CD4-positive, alpha-beta memory T cell (primary cell): ENCODE data around the gene PRTN3. TPM values are rescaled to one million over a fixed set of nuclear protein-coding genes. Genes with fewer than 3 reads are reported as not detected.

Experiments used
- CTCF ChIA-PET: fragments of 350-600 bp; sonication (Branson Sonifier 250); formaldehyde crosslinking; loops from one replicate; lab custom pipeline; 2021; ENCODE audit warnings: inconsistent platforms; ENCODE audit not compliant: partially characterized antibody; lab: Charles Lee
- POLR2A ChIA-PET: fragments of 350-600 bp; sonication (Branson Sonifier 250); formaldehyde crosslinking; loops from one replicate; lab custom pipeline; 2021; ENCODE audit not compliant: partially characterized antibody; lab: Charles Lee
- DNase-seq, 5 donors: peaks; one replicate each; pipeline versions ENCODE4 v3.0.0 to v3.0.0-alpha.2; 2020 to 2022; ENCODE audit warnings: mixed read lengths in 1 of 5
- H3K27ac ChIP-seq: one replicate; pipeline ENCODE4 v1.7.0; 2013; ENCODE audit warnings: low read depth, low read length
- H3K27me3 ChIP-seq: 2 replicates; pipeline ENCODE4 v1.7.0; 2013; ENCODE audit warnings: mild to moderate bottlenecking, low read length, moderate library complexity; ENCODE audit not compliant: insufficient read depth
- H3K36me3 ChIP-seq: 2 replicates; pipeline ENCODE4 v1.7.0; 2013; ENCODE audit warnings: mild to moderate bottlenecking, low read length, moderate library complexity; ENCODE audit not compliant: insufficient read depth
- H3K4me1 ChIP-seq: 2 replicates; pipeline ENCODE4 v1.7.0; 2013; ENCODE audit warnings: mild to moderate bottlenecking, low read length, moderate library complexity; ENCODE audit not compliant: insufficient read depth
- H3K4me3 ChIP-seq, 2 donors: one replicate each; pipeline ENCODE4 v1.7.0; 2013; ENCODE audit warnings: low read length in 2 of 2, mild to moderate bottlenecking in 1 of 2
- H3K9me3 ChIP-seq, 2 donors: one replicate each; pipeline ENCODE4 v1.7.0; 2013; ENCODE audit warnings: low read length in 2 of 2, control low read depth in 1 of 2; ENCODE audit not compliant: control insufficient read depth in 1 of 2
- H3K27ac Mint-ChIP-seq, 7 donors: one replicate each; pipeline ENCODE4 v1.8.0; 2020 to 2021; ENCODE audit warnings: mixed read lengths in 7 of 7, mild to moderate bottlenecking in 6 of 7, inconsistent platforms in 3 of 7, moderate library complexity in 3 of 7
- H3K27me3 Mint-ChIP-seq, 2 donors: one replicate each; pipeline ENCODE4 v1.8.0; 2020 to 2021; ENCODE audit warnings: mixed read lengths in 2 of 2
- H3K36me3 Mint-ChIP-seq, 2 donors: one replicate each; pipeline ENCODE4 v1.8.0; 2020 to 2021; ENCODE audit warnings: mixed read lengths in 2 of 2, inconsistent platforms in 1 of 2, mild to moderate bottlenecking in 1 of 2
- H3K4me1 Mint-ChIP-seq, 4 donors: one replicate each; pipeline ENCODE4 v1.8.0; 2020 to 2021; ENCODE audit warnings: mixed read lengths in 4 of 4, mild to moderate bottlenecking in 1 of 4
- H3K4me3 Mint-ChIP-seq, 8 donors: one replicate each; pipeline ENCODE4 v1.8.0; 2020 to 2021; ENCODE audit warnings: mixed read lengths in 8 of 8, mild to moderate bottlenecking in 7 of 8, moderate library complexity in 6 of 8, inconsistent platforms in 3 of 8
- H3K9me3 Mint-ChIP-seq, 8 donors: one replicate each; pipeline ENCODE4 v1.8.0; 2020 to 2021; ENCODE audit warnings: mixed read lengths in 8 of 8, mild to moderate bottlenecking in 5 of 8, inconsistent platforms in 3 of 8, moderate library complexity in 1 of 8
- intact Hi-C: fragments of 100-400 bp; cut with micrococcal nuclease; formaldehyde crosslinking; loops from one replicate; pipeline ENCODE4 v1.15.1; 2023
- polyA plus RNA-seq, 2 donors: library from polyadenylated mRNA; unstranded; fragments of 300-500 nt; fragmentation: Illumina TruSeq; gene quantifications; one replicate each; pipeline ENCODE4 v1.2.3, GENCODE V29; 2021
- total RNA-seq, 2 experiments: library from RNA; stranded (reverse); gene quantifications; one replicate each; pipeline ENCODE4 v1.2.3, GENCODE V29; 2021

The PRTN3 gene
- total and polyA plus RNA-seq, 4 experiments from 2014 or later = not detected

DNA sequence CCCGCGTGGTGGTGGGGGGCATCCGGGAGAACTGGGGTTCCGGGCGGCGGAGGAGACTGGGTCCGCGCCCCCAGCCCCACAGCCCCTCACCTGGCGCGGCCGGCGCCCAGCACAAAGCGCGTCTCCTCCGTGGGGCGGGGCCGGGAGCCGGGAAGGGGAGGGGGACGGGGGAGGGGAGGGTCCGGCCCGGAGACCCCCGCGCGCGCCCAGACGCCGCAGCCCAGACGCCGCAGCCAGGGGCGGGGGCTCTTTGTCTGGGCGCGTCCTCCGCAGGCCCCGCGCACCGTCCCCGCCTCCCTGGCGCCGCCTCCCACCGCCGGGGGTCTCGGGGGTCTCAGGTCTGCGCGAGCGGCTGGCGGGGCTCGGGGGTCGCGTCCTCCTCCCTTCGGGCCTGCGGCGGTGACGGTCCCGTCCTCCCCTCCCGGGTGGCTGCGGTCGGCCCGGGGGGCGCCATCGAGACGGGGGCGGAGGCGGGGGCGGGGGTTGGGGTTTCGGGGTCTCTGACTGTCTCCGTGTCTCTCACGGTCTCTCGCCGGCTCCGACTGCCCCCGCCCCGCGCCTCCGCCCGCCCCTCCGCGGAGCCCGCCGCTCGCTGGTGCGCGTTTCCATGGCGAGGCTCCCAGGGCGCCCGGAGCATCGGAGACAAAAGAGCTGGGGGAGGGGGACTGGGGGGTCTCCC lies 18.8 kb upstream of the PRTN3 start, which contains the start of gene PLPPR3:
PLPPR3 (minus strand) TSS at position 131 of the 679 bp plus-strand sequence. CDS start 396 bp downstream, outside the sequence.
- H3K4me3 Mint-ChIP-seq = peak within 1 kb of the TSS in 1 of 8 donors; percentile 6

DNA sequence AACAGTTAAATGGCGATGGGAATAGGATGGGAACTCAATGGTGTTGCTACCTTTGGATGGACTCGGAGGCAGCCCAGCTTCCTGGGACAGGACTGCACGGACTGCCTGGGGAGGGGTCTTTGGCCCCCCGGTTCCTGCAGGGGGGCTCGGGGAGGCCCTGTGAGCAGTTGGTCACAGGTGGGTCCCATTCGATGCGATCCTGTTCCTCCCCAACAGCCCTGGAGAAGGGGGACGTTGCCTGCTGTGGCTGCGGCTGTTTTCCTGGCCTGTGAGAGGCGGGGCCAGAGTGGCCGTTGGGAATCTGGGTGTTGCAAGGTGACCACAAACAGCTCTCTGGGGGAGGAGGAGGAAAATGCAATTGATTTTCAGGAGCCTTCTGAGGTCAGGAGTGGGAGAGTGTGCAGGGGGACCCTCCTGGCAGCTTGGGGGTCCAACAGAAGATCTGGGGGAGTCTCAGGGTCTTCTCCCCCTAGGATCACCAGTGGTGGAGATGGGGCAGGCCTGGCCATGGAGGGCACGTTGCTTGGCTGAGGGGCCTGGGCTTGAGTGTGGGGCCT lies 17.2 kb upstream of the PRTN3 start:
- intact Hi-C loops = no loop called here
- Histone ChIP-seq H3K36me3 (no peaks in the 10 kb centered on the region), H3K9me3 (no peaks in the 10 kb centered on the region), H3K27ac (no peak overlapping the region), H3K4me1 (no peaks in the 10 kb centered on the region), H3K27me3 (no peaks in the 10 kb centered on the region), H3K4me3 (no peak overlapping the region)
- DNase-seq = no peak
- Mint-ChIP-seq H3K4me1 (no peaks in the 10 kb centered on the region), H3K9me3 (no peaks in the 10 kb centered on the region), H3K4me3 (no peak overlapping the region), H3K27me3 (peaks cover 4 to 7% of the 10 kb centered on the region in 2 donors), H3K36me3 (no peaks in the 10 kb centered on the region), H3K27ac (peak overlapping the region in 2 of 7 donors; percentile 12 to 57)
- ChIA-PET CTCF (no interaction called here), POLR2A (no interaction called here)

More for the DNA sequence above, 18.8 kb upstream of the PRTN3 start, which contains the start of gene PLPPR3:
- intact Hi-C loops = no loop called here
- Histone ChIP-seq H3K4me3 (no peak within 1 kb of the TSS), H3K9me3 (no peaks in the 10 kb centered on the region), H3K36me3 (no peaks in the 10 kb centered on the region), H3K27ac (no peak within 1 kb of the TSS), H3K4me1 (no peaks in the 10 kb centered on the region), H3K27me3 (no peaks in the 10 kb centered on the region)
- ChIA-PET POLR2A (no interaction called here), CTCF (no interaction called here)
- H3K36me3 Mint-ChIP-seq = no peaks in the 10 kb centered on the region
- no peaks in the 10 kb centered on the region for H3K4me1 Mint-ChIP-seq
- no peak for DNase-seq
- peak within 1 kb of the TSS in 1 of 7 donors; percentile 57 for H3K27ac Mint-ChIP-seq
- H3K27me3 Mint-ChIP-seq = peaks cover 4 to 7% of the 10 kb centered on the region in 2 donors
- peaks cover 0 to 4% (median 0%) of the 10 kb centered on the region in 8 donors for H3K9me3 Mint-ChIP-seq

DNA sequence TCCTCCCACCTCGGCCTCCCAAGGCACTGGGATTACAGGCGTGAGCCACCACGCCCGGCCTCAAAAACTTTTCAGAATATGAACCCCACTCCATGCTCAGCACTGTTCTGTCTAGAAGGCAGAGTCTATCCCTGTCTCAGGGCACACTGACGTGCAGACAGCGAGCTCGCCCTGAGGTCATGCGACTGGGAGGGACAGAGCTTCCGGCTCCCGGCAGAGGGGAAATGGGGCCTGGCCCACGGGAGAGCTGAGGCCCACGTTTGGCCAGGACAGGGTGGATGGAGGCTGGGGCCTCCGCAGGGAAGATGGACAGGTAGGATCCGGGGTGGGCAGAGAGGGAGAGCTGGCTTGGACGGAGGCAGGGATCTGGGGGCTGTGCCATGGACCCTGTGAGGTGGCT lies 15.9 kb upstream of the PRTN3 start:
- no peak overlapping the region for H3K27ac ChIP-seq
- no peak for DNase-seq
- H3K4me3 ChIP-seq = no peak overlapping the region
- Mint-ChIP-seq H3K4me1 (no peaks in the 10 kb centered on the region), H3K4me3 (no peak overlapping the region), H3K36me3 (no peaks in the 10 kb centered on the region), H3K27ac (no peak overlapping the region), H3K27me3 (peaks cover 4 to 7% of the 10 kb centered on the region in 2 donors), H3K9me3 (no peaks in the 10 kb centered on the region)
- ChIA-PET CTCF (no interaction called here), POLR2A (no interaction called here)
- intact Hi-C loops = no loop called here
- H3K4me1 ChIP-seq = no peaks in the 10 kb centered on the region
- H3K27me3 ChIP-seq = no peaks in the 10 kb centered on the region
- no peaks in the 10 kb centered on the region for H3K9me3 ChIP-seq
- H3K36me3 ChIP-seq = no peaks in the 10 kb centered on the region

DNA sequence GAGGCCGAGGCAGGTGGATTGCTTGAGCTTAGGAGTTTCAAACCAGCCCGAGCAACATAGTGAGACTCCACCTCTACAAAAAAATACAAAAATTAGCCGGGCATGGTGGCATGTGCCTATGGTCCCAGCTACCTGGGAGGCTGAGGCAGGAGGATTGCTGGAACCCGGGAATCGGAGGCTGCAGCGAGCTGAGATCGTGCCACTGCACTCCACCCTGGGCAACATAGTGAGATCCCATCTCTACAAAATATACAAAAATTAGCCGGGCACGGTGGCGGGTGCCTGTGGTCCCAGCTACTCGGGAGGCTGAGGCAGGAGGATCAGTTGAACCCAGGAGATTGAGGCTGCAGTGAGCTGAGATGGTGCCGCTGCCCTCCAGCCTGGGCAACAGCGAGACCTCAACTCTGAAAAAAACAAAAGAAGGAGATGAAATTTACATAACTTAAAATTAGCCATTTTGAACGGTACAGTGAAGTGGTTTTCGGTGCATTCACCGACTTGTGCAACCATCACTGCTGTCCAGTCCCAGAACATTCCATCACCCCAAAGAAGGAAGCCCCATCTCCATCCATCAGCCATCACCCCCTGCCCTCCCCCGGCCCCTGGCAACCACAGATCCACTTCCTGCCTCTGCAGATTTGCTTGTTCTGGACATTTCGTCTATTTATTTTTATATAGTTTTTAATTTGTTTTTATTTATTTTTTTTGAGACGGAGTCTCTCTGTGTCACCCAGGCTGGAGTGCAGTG lies 14.7 kb upstream of the PRTN3 start:
- no peaks in the 10 kb centered on the region for H3K27me3 ChIP-seq
- ChIA-PET POLR2A (interaction anchor here (0.6 kb wide), 1 partner anchor 85 kb away, joined by 3 read pairs; no protein-coding TSS in a partner anchor), CTCF (no interaction called here)
- no peaks in the 10 kb centered on the region for H3K36me3 Mint-ChIP-seq
- H3K27ac ChIP-seq = no peak overlapping the region
- no peaks in the 10 kb centered on the region for H3K9me3 ChIP-seq
- no peaks in the 10 kb centered on the region for H3K36me3 ChIP-seq
- no peaks in the 10 kb centered on the region for H3K9me3 Mint-ChIP-seq
- no peak overlapping the region for H3K4me3 ChIP-seq
- no peaks in the 10 kb centered on the region for H3K4me1 ChIP-seq
- H3K27me3 Mint-ChIP-seq = peaks cover 4 to 7% of the 10 kb centered on the region in 2 donors
- H3K4me3 Mint-ChIP-seq = no peak overlapping the region
- DNase-seq = no peak
- intact Hi-C loops = no loop called here
- H3K4me1 Mint-ChIP-seq = no peaks in the 10 kb centered on the region
- no peak overlapping the region for H3K27ac Mint-ChIP-seq

DNA sequence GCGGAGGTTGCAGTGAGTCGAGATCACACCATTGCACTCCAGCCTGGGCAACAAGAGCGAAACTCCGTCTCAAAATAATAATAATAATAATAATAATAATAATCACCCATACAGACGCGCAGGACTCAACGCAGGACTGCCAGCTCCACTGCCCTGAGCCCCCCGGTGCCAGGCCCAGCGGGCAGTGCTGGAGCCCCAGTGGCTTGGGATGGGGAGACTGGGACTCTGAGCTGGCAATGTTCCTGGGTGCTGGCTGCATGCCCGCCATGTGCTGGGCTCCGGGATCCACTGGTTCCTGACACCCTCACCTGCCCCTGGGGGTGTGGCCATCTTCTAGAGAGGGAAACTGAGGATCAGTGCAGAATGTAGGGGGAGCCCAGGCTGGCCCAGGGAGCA lies 13.5 kb upstream of the PRTN3 start:
- peaks cover 4 to 7% of the 10 kb centered on the region in 2 donors for H3K27me3 Mint-ChIP-seq
- Histone ChIP-seq H3K4me1 (no peaks in the 10 kb centered on the region), H3K27me3 (no peaks in the 10 kb centered on the region), H3K36me3 (no peaks in the 10 kb centered on the region), H3K9me3 (no peaks in the 10 kb centered on the region), H3K4me3 (no peak overlapping the region), H3K27ac (no peak overlapping the region)
- H3K9me3 Mint-ChIP-seq = no peaks in the 10 kb centered on the region
- DNase-seq = no peak
- no peaks in the 10 kb centered on the region for H3K4me1 Mint-ChIP-seq
- no peak overlapping the region for H3K4me3 Mint-ChIP-seq
- intact Hi-C loops = no loop called here
- H3K36me3 Mint-ChIP-seq = no peaks in the 10 kb centered on the region
- no peak overlapping the region for H3K27ac Mint-ChIP-seq
- ChIA-PET POLR2A (no interaction called here), CTCF (no interaction called here)

DNA sequence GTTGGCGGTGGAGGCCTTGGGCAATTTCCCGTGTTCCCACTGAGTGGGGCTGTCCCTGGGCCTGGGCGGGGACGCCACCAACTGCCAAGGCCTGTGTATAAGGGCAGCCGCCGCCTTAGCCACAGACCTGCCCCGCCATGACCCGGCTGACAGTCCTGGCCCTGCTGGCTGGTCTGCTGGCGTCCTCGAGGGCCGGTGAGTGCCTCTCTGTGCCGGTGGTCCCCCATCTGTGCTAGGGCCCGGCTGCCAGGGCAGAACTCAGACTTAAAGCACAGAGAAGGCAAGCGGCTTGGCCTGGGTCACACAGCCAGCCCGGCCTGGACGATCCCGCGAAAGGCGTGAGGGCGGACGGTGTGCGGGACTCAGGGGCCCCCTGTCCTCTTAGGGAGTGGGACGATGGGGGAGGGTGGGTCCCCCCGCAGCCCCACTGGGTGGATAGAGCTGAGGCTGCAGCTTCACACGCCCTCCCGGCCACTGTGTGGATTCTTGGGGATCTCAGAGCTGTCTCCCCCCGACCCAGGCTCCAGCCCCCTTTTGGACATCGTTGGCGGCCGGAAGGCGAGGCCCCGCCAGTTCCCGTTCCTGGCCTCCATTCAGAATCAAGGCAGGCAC lies 13.0 kb upstream of the PRTN3 start, which contains the start of gene AZU1:
AZU1 (plus strand) TSS at position 128 of the 612 bp plus-strand sequence; CDS start at position 138, 10 bp downstream.
- ChIA-PET POLR2A (no interaction called here), CTCF (no interaction called here)
- intact Hi-C loops = no loop called here
- no peaks in the 10 kb centered on the region for H3K4me1 ChIP-seq
- H3K27me3 Mint-ChIP-seq = peaks cover 4 to 5% of the 10 kb centered on the region in 2 donors
- no peaks in the 10 kb centered on the region for H3K36me3 Mint-ChIP-seq
- no peaks in the 10 kb centered on the region for H3K36me3 ChIP-seq
- H3K27me3 ChIP-seq = no peaks in the 10 kb centered on the region
- H3K4me3 Mint-ChIP-seq = no peak within 1 kb of the TSS
- no peaks in the 10 kb centered on the region for H3K9me3 Mint-ChIP-seq
- no peaks in the 10 kb centered on the region for H3K4me1 Mint-ChIP-seq
- H3K9me3 ChIP-seq = no peaks in the 10 kb centered on the region
- no peak within 1 kb of the TSS for H3K27ac Mint-ChIP-seq
- no peak within 1 kb of the TSS for H3K4me3 ChIP-seq
- DNase-seq = no peak
- no peak within 1 kb of the TSS for H3K27ac ChIP-seq
